B cell (primary cell): ENCODE data around the gene DGKE. TPM values are rescaled to one million over a fixed set of nuclear protein-coding genes. Genes with fewer than 3 reads are reported as not detected.

ENCODE experiments used
- ATAC-seq: fragments of 200-7000 bp; cut with Tn5 transposase; one replicate; pipeline ENCODE4 v1.10.0; 2021; ENCODE audit warnings: low read depth, mild to moderate bottlenecking, moderate number of reproducible peaks, moderate library complexity
- CTCF ChIA-PET: fragments of 350-600 bp; sonication (Branson Sonifier 250); formaldehyde crosslinking; loops from one replicate; lab custom pipeline; 2021; ENCODE audit warnings: antibody characterized with exemption, inconsistent platforms; lab: Charles Lee
- POLR2A ChIA-PET: fragments of 350-600 bp; sonication (Branson Sonifier 250); formaldehyde crosslinking; loops from one replicate; lab custom pipeline; 2021; ENCODE audit warnings: antibody characterized with exemption; lab: Charles Lee
- DNase-seq: peaks from one replicate; pipeline ENCODE4 v3.0.0; 2013
- H2AFZ ChIP-seq: 2 replicates; pipeline ENCODE4 v1.6.1; 2012; ENCODE audit warnings: mild to moderate bottlenecking, low read depth, low read length; ENCODE audit not compliant: insufficient read depth, poor library complexity, severe bottlenecking
- H3K27ac ChIP-seq, 2 donors: 1 replicate in 1 of 2; 2 replicates in 1 of 2; pipeline ENCODE4 v1.5.1; 2012 to 2013; ENCODE audit warnings: low read length in 2 of 2, mild to moderate bottlenecking in 2 of 2, moderate library complexity in 1 of 2
- H3K27me3 ChIP-seq, 4 experiments: fragments of 200-600 bp in 1 of 4; sonication (generic) in 1 of 4; replicated peaks in 1 of 4; 1 replicate in 2 of 4; 2 replicates in 2 of 4; pipeline versions ENCODE4 v1.6.1 to v1.7.0; 2013 to 2016; ENCODE audit warnings: low read length in 3 of 4, mild to moderate bottlenecking in 2 of 4, mixed read lengths in 1 of 4, moderate library complexity in 1 of 4; ENCODE audit not compliant: insufficient read depth in 4 of 4, control insufficient read depth in 3 of 4; ENCODE audit errors: control extremely low read depth in 1 of 4
- H3K36me3 ChIP-seq, 2 experiments: replicated peaks in 1 of 2; 1 replicate in 1 of 2; 2 replicates in 1 of 2; pipeline versions ENCODE4 v1.6.1 to v1.7.1; 2013; ENCODE audit warnings: low read length in 1 of 2; ENCODE audit not compliant: insufficient read depth in 2 of 2, control insufficient read depth in 1 of 2; ENCODE audit errors: control extremely low read depth in 1 of 2, extremely low read depth in 1 of 2
- H3K4me1 ChIP-seq, 2 donors: fragments of 200-600 bp in 1 of 2; sonication (generic) in 1 of 2; 1 replicate in 1 of 2; 2 replicates in 1 of 2; pipeline versions ENCODE4 v1.5.1 to v1.6.1; 2013 to 2017; ENCODE audit warnings: low read length in 2 of 2; ENCODE audit not compliant: control insufficient read depth in 2 of 2, insufficient read depth in 2 of 2
- H3K4me2 ChIP-seq: replicated peaks from 2 replicates; pipeline ENCODE3; 2012; ENCODE audit warnings: mild to moderate bottlenecking, low read depth, low read length; ENCODE audit not compliant: poor library complexity, severe bottlenecking
- H3K4me3 ChIP-seq, 5 experiments: fragments of 200-600 bp in 1 of 5; sonication (generic) in 1 of 5; 1 replicate in 3 of 5; 2 replicates in 2 of 5; pipeline versions ENCODE4 v1.5.1 to v1.7.0; 2011 to 2016; ENCODE audit warnings: low read length in 4 of 5, mild to moderate bottlenecking in 4 of 5, low read depth in 2 of 5, control low read depth in 1 of 5, moderate library complexity in 1 of 5; ENCODE audit not compliant: insufficient read depth in 1 of 5; ENCODE audit errors: control extremely low read depth in 1 of 5, extremely low read depth in 1 of 5
- H3K79me2 ChIP-seq: fragments of 200-600 bp; sonication (generic); one replicate; pipeline ENCODE4 v1.6.0; 2016; ENCODE audit warnings: low read length; ENCODE audit not compliant: control insufficient read depth, insufficient read depth
- H3K9ac ChIP-seq: fragments of 200-600 bp; sonication (generic); 2 replicates; pipeline ENCODE4 v1.6.1; 2017; ENCODE audit warnings: mild to moderate bottlenecking, low read length, moderate library complexity
- H3K9me3 ChIP-seq, 3 donors: one replicate each; pipeline versions ENCODE4 v1.6.1 to v1.7.1; 2013; ENCODE audit warnings: low read length in 2 of 3; ENCODE audit not compliant: control insufficient read depth in 2 of 3, insufficient read depth in 1 of 3; ENCODE audit errors: control extremely low read depth in 1 of 3
- H4K20me1 ChIP-seq: 2 replicates; pipeline ENCODE4 v1.6.0; 2012; ENCODE audit warnings: mild to moderate bottlenecking, low read length; ENCODE audit not compliant: insufficient read depth, control insufficient read depth, poor library complexity, severe bottlenecking
- H3K27ac Mint-ChIP-seq: one replicate; pipeline ENCODE4 v1.8.0; 2021; ENCODE audit warnings: mixed read lengths
- H3K27me3 Mint-ChIP-seq: one replicate; pipeline ENCODE4 v1.8.0; 2021; ENCODE audit warnings: mixed read lengths
- H3K4me1 Mint-ChIP-seq: one replicate; pipeline ENCODE4 v1.8.0; 2021; ENCODE audit warnings: mixed read lengths
- H3K4me3 Mint-ChIP-seq: one replicate; pipeline ENCODE4 v1.8.0; 2021; ENCODE audit warnings: mixed read lengths
- H3K9me3 Mint-ChIP-seq: one replicate; pipeline ENCODE4 v1.8.0; 2022; ENCODE audit warnings: mixed read lengths; ENCODE audit not compliant: insufficient read depth
- EZH2 ChIP-seq: IDR thresholded peaks from 2 replicates; pipeline ENCODE4 v1.6.1; 2012; ENCODE audit warnings: borderline replicate concordance, low read depth, mild to moderate bottlenecking, moderate library complexity, low read length; ENCODE audit not compliant: insufficient read depth, poor library complexity, severe bottlenecking
- WGBS: methylation state at CpG from one replicate; pipeline ENCODE4 v1.1.5; 2013; ENCODE audit warnings: missing lambda C conversion rate; ENCODE audit not compliant: insufficient coverage; 5-methylcytosine and 5-hydroxymethylcytosine counted together
- intact Hi-C: fragments of 100-400 bp; cut with micrococcal nuclease; formaldehyde crosslinking; loops from one replicate; pipeline ENCODE4 v1.10.0; 2022
- polyA plus RNA-seq: library from polyadenylated mRNA; depleted of rRNA; stranded (reverse); fragments of >200 nt; gene quantifications from 2 replicates; pipeline ENCODE4 v1.2.3, GENCODE V29; 2012
- total RNA-seq, 2 donors: library from RNA; stranded (reverse); fragments of 120-200 nt in 1 of 2; gene quantifications; 1 replicate in 1 of 2; 2 replicates in 1 of 2; pipeline versions ENCODE4 v1.2.3 to v1.2.4, GENCODE V29; 2013 to 2022
- TF ChIP-seq, protein P1 (sequence below): fragments of 200-600 bp; IDR thresholded peaks from one replicate; pipeline ENCODE4 v1.8.0; 2022; ENCODE audit warnings: antibody characterized with exemption, mild to moderate bottlenecking

The DGKE gene
- total and polyA plus RNA-seq, 2 donors (not counting 1 experiment from before 2014, with no cell fraction given) = 8.9 to 28.1 TPM

DNA sequence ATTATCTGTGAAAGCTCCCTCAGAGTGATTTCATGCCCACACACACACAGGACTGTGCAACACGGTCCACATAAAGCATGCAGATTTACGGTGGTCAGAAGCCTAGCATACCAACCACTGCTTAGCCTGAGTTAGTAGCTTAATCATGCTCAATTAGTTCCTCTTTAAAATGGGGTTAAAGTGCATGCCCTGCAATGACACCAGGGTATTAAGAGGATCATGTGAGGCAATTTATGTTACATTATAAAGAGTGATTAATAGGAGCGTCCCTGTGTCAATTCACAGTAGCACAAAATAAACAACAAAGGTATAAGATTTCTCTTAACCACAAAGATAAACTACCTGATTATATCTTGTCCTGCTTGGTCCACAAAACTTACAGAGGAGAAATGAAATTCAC, 40.0 kb upstream of the DGKE start:
- Mint-ChIP-seq H3K27me3 (no peaks in the 10 kb centered on the region), H3K4me3 (no peak overlapping the region), H3K9me3 (peaks cover 5% of the 10 kb centered on the region), H3K4me1 (no peaks in the 10 kb centered on the region), H3K27ac (no peak overlapping the region)
- DNase-seq (no peak), ATAC-seq (no peak)
- no peaks in the 10 kb centered on the region for H3K4me1 ChIP-seq
- no peaks in the 10 kb centered on the region for H3K36me3 ChIP-seq
- no peaks in the 10 kb centered on the region for H3K79me2 ChIP-seq
- H4K20me1 ChIP-seq = no peaks in the 10 kb centered on the region
- H3K9me3 ChIP-seq = no peaks in the 10 kb centered on the region
- TF ChIP-seq EZH2 = no peak
- TF ChIP-seq, protein P1, sequence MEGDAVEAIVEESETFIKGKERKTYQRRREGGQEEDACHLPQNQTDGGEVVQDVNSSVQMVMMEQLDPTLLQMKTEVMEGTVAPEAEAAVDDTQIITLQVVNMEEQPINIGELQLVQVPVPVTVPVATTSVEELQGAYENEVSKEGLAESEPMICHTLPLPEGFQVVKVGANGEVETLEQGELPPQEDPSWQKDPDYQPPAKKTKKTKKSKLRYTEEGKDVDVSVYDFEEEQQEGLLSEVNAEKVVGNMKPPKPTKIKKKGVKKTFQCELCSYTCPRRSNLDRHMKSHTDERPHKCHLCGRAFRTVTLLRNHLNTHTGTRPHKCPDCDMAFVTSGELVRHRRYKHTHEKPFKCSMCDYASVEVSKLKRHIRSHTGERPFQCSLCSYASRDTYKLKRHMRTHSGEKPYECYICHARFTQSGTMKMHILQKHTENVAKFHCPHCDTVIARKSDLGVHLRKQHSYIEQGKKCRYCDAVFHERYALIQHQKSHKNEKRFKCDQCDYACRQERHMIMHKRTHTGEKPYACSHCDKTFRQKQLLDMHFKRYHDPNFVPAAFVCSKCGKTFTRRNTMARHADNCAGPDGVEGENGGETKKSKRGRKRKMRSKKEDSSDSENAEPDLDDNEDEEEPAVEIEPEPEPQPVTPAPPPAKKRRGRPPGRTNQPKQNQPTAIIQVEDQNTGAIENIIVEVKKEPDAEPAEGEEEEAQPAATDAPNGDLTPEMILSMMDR = no peak
- WGBS = no CpG with 5 or more reads among the region's 3 CpGs
- no peak overlapping the region for H3K9ac ChIP-seq
- H3K27me3 ChIP-seq = no peaks in the 10 kb centered on the region
- H2AFZ ChIP-seq = no peak overlapping the region
- intact Hi-C loops = no loop called here
- H3K27ac ChIP-seq = no peak overlapping the region
- ChIA-PET CTCF (interaction anchor here (1.1 kb wide), 1 partner anchor 13 kb away, joined by 3 read pairs; no protein-coding TSS in a partner anchor), POLR2A (no interaction called here)
- H3K4me3 ChIP-seq = no peak overlapping the region
- H3K4me2 ChIP-seq = no peak overlapping the region

DNA sequence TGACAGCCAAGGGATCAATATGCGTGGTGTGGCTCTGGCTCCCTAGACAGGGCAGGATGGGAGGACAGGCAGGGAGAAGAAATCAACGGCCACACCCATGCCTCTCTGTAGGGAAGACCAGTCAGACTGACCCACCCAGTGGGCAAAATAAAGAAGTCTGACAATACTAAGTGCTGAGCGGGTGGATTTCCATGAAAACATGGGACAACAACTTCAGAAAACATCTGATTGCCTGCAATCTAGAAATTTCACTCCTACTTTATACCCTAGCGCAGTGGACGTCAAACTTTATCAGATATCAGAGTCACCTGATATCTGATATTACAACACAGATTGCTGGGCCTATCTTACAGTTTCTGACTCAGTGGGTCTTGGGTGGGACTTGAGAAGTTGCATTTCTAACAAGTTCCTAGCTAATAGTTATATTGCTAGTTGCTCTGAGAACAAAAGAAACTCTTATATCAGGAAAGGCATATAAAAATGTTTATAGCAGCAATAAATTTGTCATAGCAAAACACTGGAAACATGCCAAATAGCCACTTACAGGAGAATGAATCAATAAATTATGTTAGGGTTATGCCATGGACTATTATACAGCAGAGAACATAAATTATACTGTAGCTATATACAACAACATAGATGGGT, 38.6 kb upstream of the DGKE start:
- POLR2A ChIA-PET = no interaction called here
- DNase-seq = no peak
- H3K4me3 ChIP-seq = no peak overlapping the region
- CTCF ChIA-PET = interaction anchor here (1.2 kb wide), 1 partner anchor 12 kb away, joined by 3 read pairs; no protein-coding TSS in a partner anchor
- no peaks in the 10 kb centered on the region for H3K27me3 Mint-ChIP-seq
- H3K27ac Mint-ChIP-seq = no peak overlapping the region
- intact Hi-C loops = no loop called here
- H3K9me3 ChIP-seq = no peaks in the 10 kb centered on the region
- H3K27me3 ChIP-seq = no peaks in the 10 kb centered on the region
- no peaks in the 10 kb centered on the region for H4K20me1 ChIP-seq
- ATAC-seq = no peak
- no peaks in the 10 kb centered on the region for H3K4me1 ChIP-seq
- no peak overlapping the region for H3K4me3 Mint-ChIP-seq
- H3K9ac ChIP-seq = no peak overlapping the region
- H3K4me1 Mint-ChIP-seq = no peaks in the 10 kb centered on the region
- peaks cover 5% of the 10 kb centered on the region for H3K9me3 Mint-ChIP-seq
- TF ChIP-seq, protein P1 = no peak
- no peak for TF ChIP-seq EZH2
- H2AFZ ChIP-seq = no peak overlapping the region
- no peak overlapping the region for H3K4me2 ChIP-seq
- WGBS = 81% methylated on average over 2 of the region's 5 CpGs
- H3K79me2 ChIP-seq = no peaks in the 10 kb centered on the region
- H3K27ac ChIP-seq = no peak overlapping the region
- no peaks in the 10 kb centered on the region for H3K36me3 ChIP-seq
